ENCODE data around the gene KIF12. TPM values are rescaled to one million over a fixed set of nuclear protein-coding genes. Genes with fewer than 3 reads are reported as not detected.

KIF12 gene
- total and polyA plus RNA-seq, 2 of the 13 experiments (the other 11 are each of a cell fraction or from before 2014, with no cell fraction given) = 1.8 to 12.5 TPM

- peak; percentile 71 for TF ChIP-seq ZNF329 (CRISPR knock-in tag; IDR thresholded peaks at IDR 0.05; ENCODE audit: low read depth)
- TF ChIP-seq ZNF83 (CRISPR knock-in tag; IDR thresholded peaks at IDR 0.05; ENCODE audit: borderline replicate concordance) = 0 out of 2 replicates have a peak, but pooled peaks have one; percentile 60
- peak; percentile 86; the same call in 1 of the 2 replicates for TF ChIP-seq ZNF138 (CRISPR knock-in tag; IDR thresholded peaks at IDR 0.05; ENCODE audit: low read depth)
- TF ChIP-seq MAFK (conservative IDR thresholded peaks at IDR 0.05 in 1 of 2, IDR thresholded peaks at IDR 0.05 in 1 of 2; ENCODE audit: low read length in 2 of 2) = peak; percentile 99 to 100
- TF ChIP-seq SIX4 (CRISPR knock-in tag; IDR thresholded peaks at IDR 0.05) = peak; percentile 54; the same call in 1 of the 2 replicates
- TF ChIP-seq ZNF205 (CRISPR knock-in tag; IDR thresholded peaks at IDR 0.05) = peak; percentile 94
- peak; percentile 84; the same call in 1 of the 2 replicates for TF ChIP-seq ZNF678 (CRISPR knock-in tag; IDR thresholded peaks at IDR 0.05)
- TF ChIP-seq ELF1 (CRISPR knock-in tag; IDR thresholded peaks at IDR 0.05) = peak; percentile 71
- TF ChIP-seq MXI1 (IDR thresholded peaks at IDR 0.05; ENCODE audit: borderline replicate concordance, low read depth, low read length) = peak; percentile 88; the same call in 2 of the 3 replicates
- no peak for TF ChIP-seq PAWR (CRISPR knock-in tag; IDR thresholded peaks at IDR 0.05; ENCODE audit: borderline replicate concordance)
- 0 out of 2 replicates have a peak, but pooled peaks have one; percentile 9 for TF ChIP-seq TIGD3 (CRISPR knock-in tag; IDR thresholded peaks at IDR 0.05; ENCODE audit: borderline replicate concordance)
- TF ChIP-seq ZNF614 (CRISPR knock-in tag; IDR thresholded peaks at IDR 0.05; ENCODE audit: borderline replicate concordance) = peak; percentile 95
- TF ChIP-seq HNF1A (IDR thresholded peaks at IDR 0.05; ENCODE audit: low read depth) = peak; percentile 89
- peak; percentile 99 for TF ChIP-seq HNF1A (CRISPR knock-in tag; IDR thresholded peaks at IDR 0.05; ENCODE audit: borderline replicate concordance)
- peak; percentile 85; the same call in 1 of the 2 replicates for TF ChIP-seq ZNF782 (CRISPR knock-in tag; IDR thresholded peaks at IDR 0.05; ENCODE audit: borderline replicate concordance)
- no peak for TF ChIP-seq EZH2 (conservative IDR thresholded peaks at IDR 0.05; ENCODE audit: low read depth, low read length)
- TF ChIP-seq ATF6 (CRISPR knock-in tag; conservative IDR thresholded peaks at IDR 0.05) = 0 out of 2 replicates have a peak, but pooled peaks have one; percentile 65
- no peak for TF ChIP-seq JUNB (CRISPR knock-in tag; IDR thresholded peaks at IDR 0.05; ENCODE audit: borderline replicate concordance)
- peak; percentile 77 for TF ChIP-seq NR0B2 (CRISPR knock-in tag; IDR thresholded peaks at IDR 0.05)
- peak; percentile 95 for TF ChIP-seq ZFP90 (CRISPR knock-in tag; IDR thresholded peaks at IDR 0.05; ENCODE audit: borderline replicate concordance)
- TF ChIP-seq ZFP36L2 (CRISPR knock-in tag; IDR thresholded peaks at IDR 0.05) = 0 out of 2 replicates have a peak, but pooled peaks have one; percentile 26
Measured at GRCh38 chr9:114078021-114078780, 20.9 kb downstream of the KIF12 start, which contains the start of gene AMBP (continued).
